ENCODE data around the gene CD82.

Gene CD82

DNA sequence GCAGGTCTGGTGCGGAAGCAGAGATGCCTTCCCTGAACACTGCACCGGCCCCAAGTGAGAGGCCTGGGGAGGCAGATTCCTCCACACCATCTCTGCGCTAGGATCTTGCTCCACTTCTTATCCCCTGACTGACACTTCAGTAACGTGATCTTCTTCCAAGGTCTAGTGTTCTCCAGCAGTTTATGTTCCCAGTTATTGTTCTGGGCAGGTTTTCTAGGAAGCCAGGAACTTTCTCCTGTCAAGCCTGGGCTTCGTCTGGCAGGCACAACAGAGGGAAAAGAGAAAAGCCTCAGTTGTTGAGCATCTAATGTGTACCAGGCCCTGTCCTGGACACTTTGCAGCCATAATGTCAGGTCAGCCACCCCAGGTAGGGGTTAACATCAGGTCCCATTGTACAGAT, 10.5 kb downstream of the CD82 start:
- DNase-seq (ENCODE audit: low read depth, low spot score), result no peak

DNA sequence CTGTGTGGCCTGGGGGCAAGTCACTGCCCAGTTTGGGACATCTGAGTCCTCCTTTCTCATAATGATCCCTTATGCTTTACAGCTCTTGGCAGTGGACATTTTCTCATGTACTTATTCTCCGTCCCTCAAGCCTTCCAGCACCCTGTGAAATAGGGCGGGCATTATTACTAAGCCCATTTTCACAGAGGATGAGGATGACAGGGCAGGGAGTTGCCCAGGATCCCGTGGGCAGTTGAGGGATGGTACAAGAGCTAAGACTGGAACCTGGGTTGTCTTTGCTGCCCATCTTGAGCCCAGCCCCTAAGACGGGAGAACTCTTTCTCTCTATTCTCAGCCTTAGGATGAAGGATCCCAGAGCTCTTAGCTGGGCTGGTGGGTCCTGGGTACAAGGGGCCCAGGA, 11.2 kb downstream of the CD82 start:
- DNase-seq (ENCODE audit: low read depth, low spot score), result no peak

DNA sequence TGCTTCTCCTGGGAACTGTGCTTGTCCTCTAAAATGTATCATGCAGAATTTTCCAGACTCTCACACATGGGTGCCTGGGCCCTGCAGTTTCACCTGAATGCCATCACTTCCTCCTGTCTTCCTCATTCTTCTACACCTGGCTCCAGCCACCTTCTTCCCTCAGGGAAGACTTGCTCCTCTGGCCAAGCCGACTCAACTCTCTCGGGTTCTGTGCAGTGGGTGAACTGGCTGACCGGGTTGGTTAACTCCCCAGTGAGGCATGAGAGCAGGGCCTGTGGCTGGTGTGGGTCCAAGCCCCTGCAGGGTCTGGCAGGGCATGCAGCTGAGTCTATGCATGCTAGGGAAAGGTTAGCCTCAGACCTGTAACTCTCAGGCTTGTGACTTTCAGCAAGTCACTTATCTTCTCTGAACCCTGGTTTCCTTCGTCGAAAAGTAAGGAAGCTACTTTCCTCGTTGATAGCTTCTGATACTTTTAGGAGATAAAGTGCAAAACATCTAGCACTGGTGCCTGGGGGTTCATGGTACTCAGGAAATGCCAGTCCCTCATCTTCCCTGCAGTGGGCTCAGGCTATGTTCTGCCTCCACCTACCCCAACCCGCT, 11.9 kb downstream of the CD82 start:
- no peak for DNase-seq (ENCODE audit: low read depth, low spot score)

DNA sequence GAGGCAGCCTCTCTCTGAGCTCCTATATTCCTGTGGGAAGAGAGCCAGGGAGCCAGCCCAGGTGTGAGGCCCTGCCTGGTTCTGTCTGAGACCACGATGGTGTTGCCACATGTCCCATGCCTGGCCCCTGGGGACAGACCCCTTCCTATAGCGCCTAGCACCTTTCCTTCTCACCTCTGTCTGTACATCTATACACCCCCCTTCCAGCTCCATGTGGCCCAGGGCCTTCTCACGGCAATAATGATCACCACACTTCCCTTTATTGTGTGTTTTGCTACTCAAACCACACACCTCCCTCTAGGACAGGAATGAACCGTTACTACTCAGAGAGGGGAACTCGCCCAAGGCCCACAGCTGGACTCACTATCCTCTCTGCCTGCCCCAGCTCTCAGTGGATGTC, 12.8 kb downstream of the CD82 start:
- DNase-seq (ENCODE audit: low read depth, low spot score), result no peak

DNA sequence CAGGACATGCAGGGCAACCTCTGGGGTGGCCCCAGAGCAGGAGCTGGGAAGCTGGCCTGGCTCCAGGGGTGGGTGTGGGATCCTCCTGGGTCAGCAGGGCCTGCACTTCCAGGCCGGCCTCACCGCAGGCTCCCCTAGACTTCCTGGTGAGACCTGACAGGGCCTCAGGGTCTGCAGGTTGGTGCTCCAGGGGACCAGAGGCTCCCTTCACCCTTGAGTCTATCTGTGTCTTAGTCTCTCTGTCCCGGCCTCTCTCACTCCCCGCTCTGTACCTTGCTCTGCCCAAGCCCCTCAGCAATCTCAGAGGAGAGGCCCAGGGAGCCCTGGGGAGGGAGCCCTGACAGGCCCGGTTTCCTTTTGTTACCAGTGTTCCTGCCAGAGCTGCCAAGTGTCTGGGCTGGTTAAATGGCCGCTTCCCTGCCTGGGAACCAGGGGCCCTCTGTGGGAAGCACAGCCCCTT, 13.9 kb downstream of the CD82 start:
- DNase-seq (ENCODE audit: low read depth, low spot score), result no peak

DNA sequence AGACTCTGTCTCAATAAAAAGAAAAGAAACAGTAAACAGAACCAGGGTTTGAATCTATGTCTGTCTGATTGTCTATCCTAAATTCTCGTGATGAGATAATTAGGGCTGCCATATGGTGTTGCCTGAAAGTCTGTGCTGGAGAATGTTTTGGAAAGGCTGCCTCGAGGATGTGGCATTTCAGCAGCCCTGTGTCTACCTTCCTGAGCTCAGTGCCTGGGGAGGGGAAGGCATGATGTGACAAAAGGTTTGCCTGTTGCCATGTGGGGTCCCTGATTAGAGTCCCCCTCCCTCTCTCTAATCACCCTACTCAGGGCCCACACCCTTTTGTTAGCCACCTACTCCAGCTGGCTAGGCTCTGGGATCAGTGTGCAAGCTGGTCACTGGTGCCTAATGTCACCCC, 15.2 kb downstream of the CD82 start:
- no peak for DNase-seq (ENCODE audit: low read depth, low spot score)

DNA sequence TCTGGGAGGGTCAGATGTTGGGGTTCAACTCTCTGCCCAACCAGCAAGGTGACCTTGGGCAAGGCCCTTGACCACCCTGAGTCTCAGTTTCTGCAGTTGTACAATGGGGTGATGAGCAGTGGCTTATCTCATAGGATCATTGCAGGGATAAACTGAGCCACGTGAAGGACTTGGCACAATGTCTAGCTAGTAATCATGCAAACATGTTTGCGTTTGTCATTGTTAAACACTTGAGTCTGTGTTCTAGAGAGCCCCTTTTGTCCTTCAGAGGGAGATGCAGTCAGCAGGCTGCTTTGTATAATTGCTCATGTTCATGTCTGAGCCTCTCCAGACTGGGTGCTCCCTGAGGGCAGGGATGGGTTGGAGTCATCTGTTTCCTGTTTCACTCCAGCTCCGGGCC, 15.8 kb downstream of the CD82 start:
- no peak for DNase-seq (ENCODE audit: low read depth, low spot score)

DNA sequence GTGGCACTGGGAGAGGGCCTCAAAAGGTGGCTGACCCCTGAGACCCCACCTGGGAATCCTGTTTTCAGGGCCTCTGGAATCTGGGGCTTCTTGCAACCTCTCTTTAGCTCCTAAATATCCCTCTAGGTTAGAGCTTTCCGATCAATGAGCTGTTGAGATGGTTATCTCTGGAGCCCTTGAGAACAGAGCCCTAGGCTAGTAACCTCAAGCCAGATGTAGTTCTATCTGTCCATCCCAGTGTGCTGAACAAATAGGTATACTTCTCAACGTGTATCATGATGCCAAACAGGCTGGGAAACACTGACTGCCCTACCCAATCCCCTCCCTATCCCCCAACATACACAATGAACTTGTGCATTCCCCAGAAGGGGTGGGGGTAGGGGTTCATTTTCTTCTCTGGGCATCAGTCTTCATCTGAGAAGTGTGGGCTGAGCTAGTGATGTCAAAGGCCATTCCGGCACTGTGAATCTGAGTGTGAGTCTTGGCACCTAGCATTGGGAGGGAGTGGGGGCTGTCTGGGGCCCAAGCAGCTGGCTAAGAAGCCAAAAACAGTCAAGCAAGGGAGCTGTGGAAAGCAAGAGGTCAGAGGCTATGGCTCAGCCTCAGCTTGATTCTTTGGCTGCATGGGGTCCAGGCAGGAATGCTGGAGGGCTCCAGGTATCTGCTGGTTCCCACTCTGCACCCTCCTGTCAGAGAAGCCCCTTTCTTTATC, 17.3 kb downstream of the CD82 start:
- DNase-seq (ENCODE audit: low read depth, low spot score), result no peak

DNA sequence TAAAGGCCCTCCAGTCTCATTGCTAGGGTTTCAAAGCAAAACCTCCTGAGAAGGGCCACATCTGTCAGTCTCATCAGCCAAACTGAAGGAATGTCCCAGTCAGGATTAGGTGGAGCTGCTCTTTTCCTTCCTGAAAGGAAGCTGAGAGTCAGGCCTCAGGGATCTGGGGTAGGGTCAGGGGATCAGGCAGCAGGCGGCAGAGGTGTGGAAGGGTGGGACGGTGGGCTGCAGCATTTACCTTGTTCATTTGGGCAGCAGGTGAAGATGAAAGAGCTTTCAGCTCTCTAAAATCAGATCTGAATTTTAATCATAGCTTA, 17.8 kb downstream of the CD82 start:
- no peak for DNase-seq (ENCODE audit: low read depth, low spot score)

DNA sequence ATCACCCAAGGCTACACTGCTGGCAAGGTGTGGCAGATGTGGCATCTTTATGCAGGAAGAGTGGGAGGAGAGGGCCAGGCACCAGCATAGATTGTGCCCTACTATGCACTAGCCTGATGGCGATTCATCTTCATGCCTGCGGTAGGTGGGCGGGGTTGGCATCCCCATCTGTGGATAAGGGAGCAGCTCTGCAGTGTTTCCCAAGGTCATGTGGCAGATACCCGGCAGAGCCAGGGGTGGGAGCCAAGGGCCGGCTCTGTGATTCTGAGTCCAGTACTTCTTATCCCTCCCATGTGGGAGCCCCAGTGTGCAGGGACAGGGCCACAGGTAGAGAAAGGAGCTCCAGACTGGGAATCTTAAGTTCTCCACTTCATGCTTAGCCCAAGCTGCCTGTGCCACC, 20.0 kb downstream of the CD82 start:
- DNase-seq (ENCODE audit: low read depth, low spot score), result no peak

DNA sequence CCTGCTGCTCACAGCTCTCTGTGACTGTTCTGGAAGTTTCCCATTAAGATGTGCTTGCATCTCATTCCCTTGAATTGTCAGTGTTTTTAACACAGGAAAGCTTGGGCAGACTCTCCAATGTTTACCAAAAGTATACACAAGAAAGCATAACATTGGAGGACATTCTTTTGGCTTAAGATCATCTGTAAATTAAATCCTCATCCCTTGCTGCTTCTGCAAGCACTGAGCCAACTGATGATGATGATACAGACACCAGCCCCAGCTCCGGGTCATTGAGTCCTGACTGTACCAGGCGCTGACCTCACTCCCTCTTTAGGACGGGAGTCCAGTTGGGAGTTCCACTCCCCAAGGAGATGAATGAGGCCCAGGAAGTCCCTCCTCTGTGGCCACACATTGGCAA, 23.8 kb downstream of the CD82 start:
- DNase-seq (ENCODE audit: low read depth, low spot score), result peak; percentile 35

DNA sequence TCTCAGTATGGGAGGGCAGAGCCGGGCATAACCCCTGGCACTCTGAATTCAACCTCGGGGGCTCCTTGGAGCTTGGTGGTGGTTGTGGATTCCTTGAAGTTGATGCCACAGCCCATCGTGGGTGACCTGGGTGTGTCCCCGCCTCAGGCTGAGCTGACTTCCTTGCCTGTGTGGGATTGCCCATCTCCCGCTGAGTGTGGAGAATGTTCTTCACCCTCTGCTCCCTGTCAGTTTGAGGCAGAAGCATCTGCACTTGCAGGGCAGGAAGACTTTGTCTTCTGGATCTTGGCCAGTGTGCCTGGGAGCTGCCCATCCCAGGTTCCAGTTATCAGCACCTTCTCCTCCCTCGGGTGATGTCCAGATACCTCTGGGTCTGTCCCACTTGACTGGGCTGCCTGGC, 25.3 kb downstream of the CD82 start:
- DNase-seq (ENCODE audit: low read depth, low spot score), result no peak

DNA sequence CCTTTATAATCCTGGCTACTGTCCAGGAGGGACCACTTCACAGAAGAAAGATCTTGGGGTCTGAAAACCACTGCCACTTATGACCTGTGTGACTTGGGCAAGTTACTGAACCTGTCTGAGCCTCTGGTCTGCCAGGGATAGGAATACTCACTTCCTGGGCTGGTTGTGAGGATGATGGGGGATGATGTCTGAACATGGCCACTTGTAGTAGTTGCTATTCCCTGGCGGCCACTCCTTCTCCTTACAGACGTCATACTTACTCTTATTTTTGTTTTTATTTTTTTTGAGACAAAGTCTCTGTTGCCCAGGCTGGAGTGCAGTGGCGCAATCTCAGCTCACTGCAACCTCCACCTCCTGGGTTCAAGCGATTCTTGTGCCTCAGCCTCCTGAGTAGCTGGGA, 26.1 kb downstream of the CD82 start:
- DNase-seq (ENCODE audit: low read depth, low spot score), result no peak

DNA sequence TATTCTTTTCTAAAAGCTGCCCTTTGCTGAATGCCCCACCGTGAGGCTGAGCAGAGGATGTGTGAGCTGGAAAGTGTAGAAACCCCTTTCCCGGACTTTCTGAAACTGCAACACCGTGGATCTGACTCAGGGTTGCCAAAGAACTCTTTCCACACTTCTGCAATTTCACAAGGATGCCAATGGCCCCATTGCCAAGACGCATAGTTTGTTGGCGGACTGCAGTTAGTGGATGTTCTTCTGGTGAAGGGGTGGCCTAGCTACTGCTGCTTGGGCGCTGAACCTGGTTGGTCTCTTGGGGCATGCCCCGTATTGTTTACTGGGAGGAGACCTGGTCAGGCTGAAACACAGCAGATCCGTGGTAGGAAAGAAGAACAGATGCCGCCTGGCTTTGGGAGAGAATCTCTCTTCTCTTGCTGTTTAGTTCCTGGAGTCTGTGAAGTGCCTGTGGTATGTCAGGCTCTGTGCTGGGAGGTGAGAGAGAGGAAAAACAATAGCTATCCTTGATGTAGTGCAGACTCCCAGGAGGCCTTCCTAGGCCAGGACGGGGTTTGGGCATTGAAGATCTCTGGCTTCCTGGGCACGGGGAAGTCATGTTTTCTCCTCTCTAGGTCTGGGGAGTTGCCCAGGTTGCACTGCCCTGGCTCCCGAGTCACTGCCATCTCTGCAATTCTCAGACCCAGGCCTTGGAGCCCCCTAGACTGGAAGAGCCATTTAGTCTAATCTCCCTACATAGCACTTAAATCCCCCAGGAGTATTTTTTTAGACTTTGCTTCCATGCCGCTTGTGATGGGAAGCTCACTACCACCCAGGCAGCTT, 26.9 kb downstream of the CD82 start:
- no peak for DNase-seq (ENCODE audit: low read depth, low spot score)

DNA sequence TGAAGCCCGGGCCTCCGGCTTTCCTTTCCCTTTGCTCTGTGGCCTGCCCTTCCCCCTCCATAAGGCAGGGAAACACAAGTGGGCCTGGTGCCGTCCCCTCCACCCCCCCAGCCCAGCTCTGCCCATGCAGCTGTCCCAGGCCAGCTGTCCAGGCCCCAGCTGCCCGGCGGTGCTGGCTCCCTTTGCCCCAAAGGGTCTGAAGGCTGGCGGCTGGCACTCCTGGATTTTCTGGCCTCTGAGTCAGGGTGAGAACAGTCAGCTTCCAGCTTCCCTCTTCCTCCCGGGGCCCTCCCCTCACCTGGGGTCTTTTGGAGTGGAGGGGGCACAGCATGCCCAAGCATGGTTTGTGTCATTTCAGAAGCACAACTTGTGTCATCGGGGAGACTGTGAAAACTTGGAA, 27.8 kb downstream of the CD82 start:
- DNase-seq (ENCODE audit: low read depth, low spot score), result no peak

DNA sequence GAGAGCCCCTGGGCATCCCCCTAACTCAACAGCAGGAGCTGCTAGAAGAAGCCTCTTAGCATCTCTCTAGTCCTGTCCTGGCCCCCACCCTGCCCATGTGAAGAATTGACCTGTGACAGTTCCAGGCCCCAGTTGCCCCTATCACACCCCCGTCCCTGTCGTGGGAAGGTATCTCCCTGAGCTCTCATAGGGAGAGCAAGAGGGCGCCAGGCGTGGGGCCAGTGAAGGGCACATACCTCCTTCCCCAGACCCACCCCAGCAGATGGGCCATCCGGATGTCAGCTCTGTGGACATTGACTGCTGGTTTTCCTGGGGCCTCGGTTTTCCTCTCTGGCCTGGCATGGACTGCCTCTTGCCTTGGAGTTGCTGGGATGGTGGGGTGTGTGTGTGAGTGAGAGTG, 29.5 kb downstream of the CD82 start:
- DNase-seq (ENCODE audit: low read depth, low spot score), result no peak

DNA sequence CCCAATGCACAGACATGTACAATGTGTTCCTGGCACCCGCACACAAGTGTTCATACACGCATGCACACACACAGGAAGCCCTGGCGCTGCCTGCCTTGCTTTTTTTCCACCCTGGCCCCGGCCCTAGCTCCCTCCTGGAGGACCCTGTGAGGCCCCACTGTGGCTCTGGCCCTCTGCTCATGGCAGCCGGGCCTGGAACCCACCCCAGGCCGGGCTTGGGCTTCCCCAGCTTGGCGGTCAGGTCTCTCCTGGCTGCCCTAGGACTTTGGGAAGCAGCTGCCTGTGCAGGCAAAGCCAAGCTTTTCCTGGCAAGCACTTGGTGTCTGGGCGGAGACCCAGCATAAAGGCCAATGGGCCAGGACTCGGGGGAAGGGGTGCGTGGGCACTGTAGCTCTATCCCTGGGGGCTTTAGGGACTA, 30.5 kb downstream of the CD82 start:
- peak; percentile 68 for DNase-seq (ENCODE audit: low read depth, low spot score)

DNA sequence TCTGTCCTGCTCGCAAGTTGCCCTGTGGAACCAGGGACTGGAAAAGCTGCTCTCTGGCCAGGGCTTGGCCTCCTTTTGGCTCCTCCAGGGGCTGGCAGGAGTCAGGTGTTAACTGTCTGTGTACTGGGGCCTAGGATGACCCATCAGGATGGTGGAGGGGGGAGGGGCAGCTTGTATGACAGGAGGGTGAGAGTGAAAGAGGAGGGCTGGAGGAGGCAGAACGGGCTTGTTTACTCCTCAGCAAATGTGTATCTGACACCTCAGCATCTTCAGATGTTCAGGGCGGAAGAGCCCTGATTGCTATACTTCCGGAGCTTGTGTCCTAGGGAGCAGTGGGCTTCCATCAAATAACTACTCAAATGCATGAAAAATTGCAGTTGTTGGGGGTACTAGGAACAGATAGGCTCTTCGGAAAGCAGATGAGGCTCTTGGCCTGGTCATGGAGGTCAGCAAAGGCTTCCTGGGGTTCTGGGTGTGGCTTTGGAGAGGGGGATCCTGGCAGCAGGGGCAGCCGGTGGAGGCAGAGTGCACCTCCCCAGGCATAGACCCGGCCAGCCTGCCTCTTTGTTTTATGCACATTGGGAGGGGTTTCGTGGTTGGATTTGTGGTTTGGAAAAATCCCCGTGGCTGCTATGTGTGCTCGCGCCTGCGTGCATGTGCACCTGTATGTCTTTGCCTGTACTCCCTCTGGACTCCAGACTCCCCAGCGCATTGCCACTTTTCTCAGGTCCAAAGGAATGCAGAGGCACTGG, 31.2 kb downstream of the CD82 start:
- DNase-seq (ENCODE audit: low read depth, low spot score), result peak; percentile 66

DNA sequence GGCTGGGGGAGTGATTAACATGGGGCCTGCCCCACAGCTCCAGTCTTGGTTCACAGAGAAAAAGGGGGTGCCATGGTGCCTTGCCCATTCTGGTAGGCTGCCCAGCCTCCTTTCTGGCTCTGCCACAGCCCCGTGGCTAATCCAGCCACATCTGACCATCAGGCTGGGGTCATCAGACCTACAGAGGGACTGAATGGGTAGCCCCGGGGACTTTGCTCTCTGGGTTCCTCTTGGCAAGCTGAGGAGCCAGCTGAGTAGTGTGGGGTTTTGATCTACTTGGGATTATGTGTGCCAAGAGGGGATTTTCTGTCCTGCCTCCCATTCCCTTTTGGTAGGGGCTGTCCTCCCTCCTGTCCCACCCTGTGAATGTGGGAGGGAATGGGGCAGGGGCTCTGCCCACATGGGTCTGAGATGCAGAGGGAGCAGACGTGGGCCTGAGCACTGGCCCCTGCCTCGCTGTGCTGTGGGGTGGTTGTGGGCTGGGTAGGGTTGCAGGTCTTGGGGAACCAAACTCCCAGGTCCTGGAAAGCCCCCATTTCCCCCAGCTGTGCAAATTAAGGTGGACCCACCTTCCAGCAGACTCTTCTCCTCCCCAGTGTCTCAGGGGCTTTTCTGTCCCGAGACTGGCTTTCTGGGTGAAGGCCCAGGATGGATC, 32.0 kb downstream of the CD82 start:
- no peak for DNase-seq (ENCODE audit: low read depth, low spot score)

DNA sequence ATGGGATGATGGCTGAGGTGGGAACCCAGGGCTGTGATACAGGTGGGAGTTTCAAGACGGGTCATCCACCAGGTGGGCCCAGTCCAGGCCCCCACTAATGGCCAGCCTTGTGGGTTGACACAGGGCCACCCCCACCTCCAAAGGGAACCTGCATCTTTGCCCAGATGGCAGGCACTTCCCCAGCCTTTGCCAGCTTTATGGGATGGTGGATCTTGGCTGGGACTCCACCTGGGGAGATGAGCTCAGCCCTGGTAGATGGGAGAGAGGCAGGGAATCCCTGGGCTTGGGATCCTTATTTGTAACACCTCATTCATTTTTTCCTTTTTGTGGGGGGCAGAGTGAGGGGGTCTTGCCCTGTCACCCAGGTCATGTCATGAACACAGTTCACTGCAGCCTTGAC, 33.4 kb downstream of the CD82 start:
- DNase-seq (ENCODE audit: low read depth, low spot score), result no peak

DNA sequence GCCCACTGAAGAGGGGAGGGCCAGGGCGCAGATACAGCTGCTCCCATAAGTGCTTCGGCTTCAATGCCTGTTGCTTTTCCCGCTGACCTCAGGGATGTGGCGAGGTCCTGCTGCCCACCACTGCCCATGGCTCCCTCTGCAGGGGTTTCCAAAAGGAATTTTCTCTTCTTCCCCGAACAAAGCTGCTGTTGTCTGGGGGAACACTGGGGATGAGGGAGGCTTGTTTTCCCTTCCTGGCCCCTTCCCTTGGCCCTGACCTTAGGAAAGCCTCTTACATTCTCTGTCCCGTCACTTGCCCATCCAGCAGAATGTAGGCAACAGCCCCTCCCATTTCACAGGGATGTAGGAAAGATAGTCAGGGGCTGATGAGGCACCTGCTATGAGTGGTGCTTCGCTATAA, 34.8 kb downstream of the CD82 start:
- no peak for DNase-seq (ENCODE audit: low read depth, low spot score)

All from astrocyte of the hippocampus (primary cell).